ENCODE results near the gene DESI1.

The DESI1 gene

GRCh38 chr22:41555325-41555982 is 65.4 kb downstream of the DESI1 start:
- DNase-seq = no peak

GRCh38 chr22:41551877-41552582 is 68.8 kb downstream of the DESI1 start:
- DNase-seq = peak in 1 of 3 experiments; percentile 3

- no peak for DNase-seq
Observed at GRCh38 chr22:41550952-41551491, 69.8 kb downstream of the DESI1 start.

- DNase-seq = no peak
Observed at GRCh38 chr22:41548830-41549211, 72.0 kb downstream of the DESI1 start.

Data from NCI-H1417 (cell line).